HepG2 (cell line): Measurements from ENCODE around the gene RBX1. TPM values are rescaled to one million over a fixed set of nuclear protein-coding genes. Genes with fewer than 3 reads are reported as not detected.

ENCODE experiments used
- AGO1 ChIP-seq: fragments of 200-400 bp; formaldehyde crosslinking; IDR thresholded peaks from 2 replicates; pipeline ENCODE4 v1.6.1; 2017; ENCODE audit warnings: mild to moderate bottlenecking, low read depth, low read length, moderate library complexity; ENCODE audit not compliant: poor library complexity, severe bottlenecking
- DRAP1 ChIP-seq: IDR thresholded peaks from 2 replicates; pipeline ENCODE4 v1.6.1; 2016; ENCODE audit warnings: missing genetic modification reagents, missing compliant biosample characterization
- EP300 ChIP-seq, 3 experiments: sonication (generic) in 1 of 3; formaldehyde crosslinking in 1 of 3; IDR thresholded peaks; 2 replicates each; pipeline versions ENCODE4 v1.5.1 to v1.6.1; 2011 to 2020; ENCODE audit warnings: low read depth in 2 of 3, low read length in 2 of 3, borderline replicate concordance in 1 of 3, improper control_type of control experiment in 1 of 3, mild to moderate bottlenecking in 1 of 3, missing genetic modification reagents in 1 of 3, moderate library complexity in 1 of 3
- GATA4 ChIP-seq: sonication (generic); IDR thresholded peaks from 2 replicates; pipeline ENCODE4 v1.6.1; 2016; ENCODE audit warnings: antibody characterized with exemption, low read depth, borderline replicate concordance
- HOXA3 ChIP-seq: sonication (generic); formaldehyde crosslinking; IDR thresholded peaks from 2 replicates; pipeline ENCODE4 v1.5.0; 2020; ENCODE audit warnings: missing genetic modification reagents
- KDM5B ChIP-seq: sonication (generic); formaldehyde crosslinking; IDR thresholded peaks from 2 replicates; pipeline ENCODE4 v1.4.0; 2020; ENCODE audit warnings: missing genetic modification reagents, mild to moderate bottlenecking, borderline replicate concordance
- KLF9 ChIP-seq: IDR thresholded peaks from 2 replicates; pipeline ENCODE4 v1.6.1; 2016; ENCODE audit warnings: low read depth
- RAD51 ChIP-seq: fragments of 450-650 bp; IDR thresholded peaks from 2 replicates; pipeline ENCODE4 v1.6.1; 2016; ENCODE audit warnings: borderline replicate concordance
- XBP1 ChIP-seq: sonication (generic); formaldehyde crosslinking; IDR thresholded peaks from 2 replicates; pipeline ENCODE4 v1.5.0; 2020; ENCODE audit warnings: missing genetic modification reagents
- ZBTB38 ChIP-seq: sonication (generic); formaldehyde crosslinking; IDR thresholded peaks from 2 replicates; pipeline ENCODE4 v1.5.1; 2020; ENCODE audit warnings: mild to moderate bottlenecking, missing genetic modification reagents
- ZC3H4 ChIP-seq: sonication (generic); formaldehyde crosslinking; IDR thresholded peaks from 2 replicates; pipeline ENCODE4 v1.4.0; 2020; ENCODE audit warnings: missing genetic modification reagents, borderline replicate concordance
- ZNF138 ChIP-seq: sonication (generic); formaldehyde crosslinking; IDR thresholded peaks from 2 replicates; pipeline ENCODE4 v1.5.0; 2020; ENCODE audit warnings: mild to moderate bottlenecking, low read depth, missing genetic modification reagents
- ZNF20 ChIP-seq: sonication (generic); formaldehyde crosslinking; IDR thresholded peaks from 2 replicates; pipeline ENCODE4 v1.4.0; 2020; ENCODE audit warnings: mild to moderate bottlenecking, moderate library complexity, missing genetic modification reagents
- ZNF292 ChIP-seq: sonication (generic); formaldehyde crosslinking; IDR thresholded peaks from 2 replicates; pipeline ENCODE4 v1.8.1; 2022; ENCODE audit warnings: mild to moderate bottlenecking, low read depth, missing genetic modification reagents, borderline replicate concordance
- ZNF317 ChIP-seq: sonication (generic); formaldehyde crosslinking; IDR thresholded peaks from 2 replicates; pipeline ENCODE4 v1.5.0; 2020; ENCODE audit warnings: mild to moderate bottlenecking, missing genetic modification reagents
- ZNF740 ChIP-seq: sonication (generic); formaldehyde crosslinking; IDR thresholded peaks from 2 replicates; pipeline ENCODE4 v1.4.0; 2020; ENCODE audit warnings: missing genetic modification reagents
- ZNF749 ChIP-seq: sonication (generic); formaldehyde crosslinking; IDR thresholded peaks from 2 replicates; pipeline ENCODE4 v1.8.0; 2022; ENCODE audit warnings: mild to moderate bottlenecking, missing genetic modification reagents, moderate library complexity, borderline replicate concordance
- ZNF788 ChIP-seq: sonication (generic); formaldehyde crosslinking; IDR thresholded peaks from 2 replicates; pipeline ENCODE4 v1.5.0; 2020; ENCODE audit warnings: mild to moderate bottlenecking, missing genetic modification reagents, borderline replicate concordance
- polyA plus RNA-seq, 8 experiments: library from polyadenylated mRNA; depleted of rRNA in 3 of 8; stranded (reverse) in 7 of 8; unstranded in 1 of 8; fragments of >200 nt; fragmentation: Illumina TruSeq in 4 of 8; extraction: Trizol in 4 of 8; gene quantifications; 2 replicates each; pipeline versions ENCODE4 v1.2.1 to v1.2.3, GENCODE V29; 2011 to 2016; ENCODE audit warnings: low read depth in 4 of 8, missing spikeins in 1 of 8, mixed read lengths in 1 of 8; ENCODE audit not compliant: insufficient read depth in 1 of 8
- total RNA-seq, 5 experiments: library from RNA; depleted of rRNA; stranded (reverse); fragments of >200 nt; fragmentation: Illumina TruSeq; extraction: Trizol; gene quantifications; 2 replicates each; pipeline ENCODE4 v1.2.3, GENCODE V29; 2016; ENCODE audit warnings: low read depth in 1 of 5
- TF ChIP-seq, protein P1 (sequence below): sonication (generic); formaldehyde crosslinking; IDR thresholded peaks from 2 replicates; pipeline ENCODE4 v1.4.0; 2020; ENCODE audit warnings: mild to moderate bottlenecking, missing genetic modification reagents, borderline replicate concordance
- TF ChIP-seq, protein P2 (sequence below), 2 experiments: sonication (generic) in 1 of 2; formaldehyde crosslinking in 1 of 2; IDR thresholded peaks; 2 replicates each; pipeline versions ENCODE4 v1.5.1 to v1.6.1; 2011 to 2020; ENCODE audit warnings: borderline replicate concordance in 1 of 2, low read depth in 1 of 2, low read length in 1 of 2, mild to moderate bottlenecking in 1 of 2, missing genetic modification reagents in 1 of 2, moderate library complexity in 1 of 2
- TF ChIP-seq, protein P3 (sequence below): sonication (generic); formaldehyde crosslinking; IDR thresholded peaks from 2 replicates; pipeline ENCODE4 v1.5.0; 2020; ENCODE audit warnings: mild to moderate bottlenecking, missing genetic modification reagents, moderate library complexity

The RBX1 gene
- total and polyA plus RNA-seq, 2 of the 13 experiments (the other 11 are each of a cell fraction or from before 2014, with no cell fraction given): 84.9 to 90.2 TPM

- TF ChIP-seq, protein P1, sequence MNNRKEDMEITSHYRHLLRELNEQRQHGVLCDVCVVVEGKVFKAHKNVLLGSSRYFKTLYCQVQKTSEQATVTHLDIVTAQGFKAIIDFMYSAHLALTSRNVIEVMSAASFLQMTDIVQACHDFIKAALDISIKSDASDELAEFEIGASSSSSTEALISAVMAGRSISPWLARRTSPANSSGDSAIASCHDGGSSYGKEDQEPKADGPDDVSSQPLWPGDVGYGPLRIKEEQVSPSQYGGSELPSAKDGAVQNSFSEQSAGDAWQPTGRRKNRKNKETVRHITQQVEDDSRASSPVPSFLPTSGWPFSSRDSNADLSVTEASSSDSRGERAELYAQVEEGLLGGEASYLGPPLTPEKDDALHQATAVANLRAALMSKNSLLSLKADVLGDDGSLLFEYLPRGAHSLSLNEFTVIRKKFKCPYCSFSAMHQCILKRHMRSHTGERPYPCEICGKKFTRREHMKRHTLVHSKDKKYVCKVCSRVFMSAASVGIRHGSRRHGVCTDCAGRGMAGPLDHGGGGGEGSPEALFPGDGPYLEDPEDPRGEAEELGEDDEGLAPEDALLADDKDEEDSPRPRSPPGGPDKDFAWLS (CRISPR knock-in tag): no peak
- TF ChIP-seq ZC3H4 (no peak), ZNF138 (CRISPR knock-in tag) (peak; percentile 62; the same call in 1 of the 2 replicates), AGO1 (peak; percentile 39), ZNF292 (no peak), DRAP1 (CRISPR knock-in tag) (peak; percentile 38; the same call in 1 of the 2 replicates), ZBTB38 (CRISPR knock-in tag) (peak; percentile 88), ZNF20 (CRISPR knock-in tag) (0 out of 2 replicates have a peak, but pooled peaks have one; percentile 82), ZNF788 (CRISPR knock-in tag) (peak; percentile 88; the same call in 1 of the 2 replicates), ZNF749 (CRISPR knock-in tag) (peak; percentile 98), KDM5B (peak; percentile 96), HOXA3 (CRISPR knock-in tag) (peak; percentile 90), KLF9 (CRISPR knock-in tag) (no peak), GATA4 (no peak), RAD51 (peak; percentile 62), ZNF317 (peak; percentile 71; the same call in 1 of the 2 replicates), ZNF740 (CRISPR knock-in tag) (peak; percentile 46; the same call in 1 of the 2 replicates), XBP1 (CRISPR knock-in tag) (no peak), EP300 (IDR thresholded peaks at IDR 0.05; ENCODE audit: low read depth in 2 of 2, low read length in 2 of 2) (peak in 1 of 2 experiments; percentile 53; a peak in 2 of 4 replicates), EP300 (CRISPR knock-in tag; IDR thresholded peaks at IDR 0.05; ENCODE audit: borderline replicate concordance) (peak; percentile 63; the same call in 1 of the 2 replicates)
- TF ChIP-seq, protein P2, sequence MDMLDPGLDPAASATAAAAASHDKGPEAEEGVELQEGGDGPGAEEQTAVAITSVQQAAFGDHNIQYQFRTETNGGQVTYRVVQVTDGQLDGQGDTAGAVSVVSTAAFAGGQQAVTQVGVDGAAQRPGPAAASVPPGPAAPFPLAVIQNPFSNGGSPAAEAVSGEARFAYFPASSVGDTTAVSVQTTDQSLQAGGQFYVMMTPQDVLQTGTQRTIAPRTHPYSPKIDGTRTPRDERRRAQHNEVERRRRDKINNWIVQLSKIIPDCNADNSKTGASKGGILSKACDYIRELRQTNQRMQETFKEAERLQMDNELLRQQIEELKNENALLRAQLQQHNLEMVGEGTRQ (IDR thresholded peaks at IDR 0.05; ENCODE audit: low read depth, low read length): peak; percentile 88
- TF ChIP-seq, protein P2 (CRISPR knock-in tag; IDR thresholded peaks at IDR 0.05; ENCODE audit: borderline replicate concordance): peak; percentile 92; the same call in 1 of the 2 replicates
- TF ChIP-seq, protein P3, sequence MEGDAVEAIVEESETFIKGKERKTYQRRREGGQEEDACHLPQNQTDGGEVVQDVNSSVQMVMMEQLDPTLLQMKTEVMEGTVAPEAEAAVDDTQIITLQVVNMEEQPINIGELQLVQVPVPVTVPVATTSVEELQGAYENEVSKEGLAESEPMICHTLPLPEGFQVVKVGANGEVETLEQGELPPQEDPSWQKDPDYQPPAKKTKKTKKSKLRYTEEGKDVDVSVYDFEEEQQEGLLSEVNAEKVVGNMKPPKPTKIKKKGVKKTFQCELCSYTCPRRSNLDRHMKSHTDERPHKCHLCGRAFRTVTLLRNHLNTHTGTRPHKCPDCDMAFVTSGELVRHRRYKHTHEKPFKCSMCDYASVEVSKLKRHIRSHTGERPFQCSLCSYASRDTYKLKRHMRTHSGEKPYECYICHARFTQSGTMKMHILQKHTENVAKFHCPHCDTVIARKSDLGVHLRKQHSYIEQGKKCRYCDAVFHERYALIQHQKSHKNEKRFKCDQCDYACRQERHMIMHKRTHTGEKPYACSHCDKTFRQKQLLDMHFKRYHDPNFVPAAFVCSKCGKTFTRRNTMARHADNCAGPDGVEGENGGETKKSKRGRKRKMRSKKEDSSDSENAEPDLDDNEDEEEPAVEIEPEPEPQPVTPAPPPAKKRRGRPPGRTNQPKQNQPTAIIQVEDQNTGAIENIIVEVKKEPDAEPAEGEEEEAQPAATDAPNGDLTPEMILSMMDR (CRISPR knock-in tag): no peak; the same call in none of the 2 replicates
These were observed 71.5 kb downstream of the RBX1 start (continued) for GRCh38 chr22:41022470-41023298.
